Fibroblast of pulmonary artery (primary cell): ENCODE measurements around the gene ACOT9.

Experiments
- DNase-seq: peaks from one replicate; pipeline ENCODE4 v3.0.0-alpha.2; 2010; ENCODE audit warnings: low read depth
- H3K4me3 ChIP-seq: replicated peaks from 2 replicates; pipeline ENCODE4 v1.5.1; 2011; ENCODE audit warnings: low read depth, mild to moderate bottlenecking, control low read depth, low read length, moderate library complexity
- CTCF ChIP-seq: IDR thresholded peaks from 2 replicates; pipeline ENCODE4 v1.5.1; 2011; ENCODE audit warnings: mild to moderate bottlenecking, control low read depth, low read length, inconsistent platforms; ENCODE audit errors: missing control alignments

The ACOT9 gene

GRCh38 chrX:23731951-23732350, 11.1 kb downstream of the ACOT9 start:
- DNase-seq: no peak
- H3K4me3 ChIP-seq: no peak overlapping the region
- TF ChIP-seq CTCF: no peak

- no peak for DNase-seq
- no peak overlapping the region for H3K4me3 ChIP-seq
- TF ChIP-seq CTCF: no peak
Observed at GRCh38 chrX:23729214-23729613, 13.9 kb downstream of the ACOT9 start.

- H3K4me3 ChIP-seq: no peak overlapping the region
- DNase-seq: no peak
- no peak for TF ChIP-seq CTCF
Observed at GRCh38 chrX:23727206-23727605, 15.9 kb downstream of the ACOT9 start.

- no peak overlapping the region for H3K4me3 ChIP-seq
- TF ChIP-seq CTCF: no peak
- no peak for DNase-seq
Observed at GRCh38 chrX:23726191-23726590, 16.9 kb downstream of the ACOT9 start.

GRCh38 chrX:23720117-23720677, 22.9 kb downstream of the ACOT9 start:
- H3K4me3 ChIP-seq: no peak overlapping the region
- no peak for DNase-seq
- TF ChIP-seq CTCF: no peak

GRCh38 chrX:23705235-23705634, 37.8 kb downstream of the ACOT9 start:
- H3K4me3 ChIP-seq: no peak overlapping the region
- no peak for DNase-seq
- no peak for TF ChIP-seq CTCF

- TF ChIP-seq CTCF: no peak
- no peak for DNase-seq
- H3K4me3 ChIP-seq: no peak overlapping the region
Observed at GRCh38 chrX:23704673-23705206, 38.3 kb downstream of the ACOT9 start.
